DND-41 (cell line): ENCODE data around the gene CPSF4L.

Source experiments
- ATAC-seq: fragments of 200-7000 bp; cut with Tn5 transposase; 3 replicates; pipeline ENCODE4 v1.9.1; 2021; ENCODE audit warnings: low read depth; ENCODE audit not compliant: insufficient read depth
- DNase-seq: peaks from one replicate; pipeline ENCODE4 v3.0.0-alpha.2; 2020
- H2AFZ ChIP-seq: 2 replicates; pipeline ENCODE4 v1.6.0; 2012; ENCODE audit warnings: low read depth, low read length
- H3K27ac ChIP-seq: 2 replicates; pipeline ENCODE4 v1.5.1; 2012; ENCODE audit warnings: low read length, inconsistent platforms
- H3K27me3 ChIP-seq: fragments of 200-600 bp; sonication (generic); 2 replicates; pipeline ENCODE4 v1.6.0; 2012; ENCODE audit warnings: low read length, mild to moderate bottlenecking, inconsistent platforms; ENCODE audit not compliant: insufficient read depth, poor library complexity
- H3K36me3 ChIP-seq: 2 replicates; pipeline ENCODE4 v1.5.1; 2012; ENCODE audit warnings: low read length, inconsistent platforms; ENCODE audit not compliant: insufficient read depth
- H3K4me1 ChIP-seq: 2 replicates; pipeline ENCODE4 v1.5.1; 2012; ENCODE audit warnings: mild to moderate bottlenecking, low read length; ENCODE audit not compliant: insufficient read depth
- H3K4me2 ChIP-seq: 2 replicates; pipeline ENCODE4 v1.6.0; 2012; ENCODE audit warnings: mild to moderate bottlenecking, moderate library complexity, low read length, inconsistent platforms; ENCODE audit not compliant: insufficient read depth
- H3K4me3 ChIP-seq, 2 experiments: fragments of 200-600 bp in 1 of 2; shearing (Covaris generic) in 1 of 2; 2 replicates each; pipeline ENCODE4 v1.5.1; 2012 to 2016; ENCODE audit warnings: inconsistent platforms in 2 of 2, low read length in 2 of 2, mild to moderate bottlenecking in 2 of 2, low read depth in 1 of 2, moderate library complexity in 1 of 2
- H3K79me2 ChIP-seq: 2 replicates; pipeline ENCODE4 v1.6.0; 2012; ENCODE audit warnings: low read length, inconsistent platforms; ENCODE audit not compliant: insufficient read depth
- H3K9ac ChIP-seq: 2 replicates; pipeline ENCODE4 v1.6.0; 2012; ENCODE audit warnings: low read depth, mild to moderate bottlenecking, inconsistent platforms, low read length, moderate library complexity
- H3K9me3 ChIP-seq: 2 replicates; pipeline ENCODE4 v1.5.1; 2012; ENCODE audit warnings: low read length, moderate library complexity, mild to moderate bottlenecking, inconsistent platforms; ENCODE audit not compliant: insufficient read depth, severe bottlenecking
- H4K20me1 ChIP-seq: 2 replicates; pipeline ENCODE4 v1.6.0; 2012; ENCODE audit warnings: low read length; ENCODE audit not compliant: insufficient read depth
- EZH2 ChIP-seq: IDR thresholded peaks from 3 replicates; pipeline ENCODE4 v1.6.1; 2012; ENCODE audit warnings: borderline replicate concordance, low read depth, mild to moderate bottlenecking, moderate library complexity, low read length, inconsistent platforms; ENCODE audit not compliant: severe bottlenecking
- TF ChIP-seq, protein P1 (sequence below): IDR thresholded peaks from 2 replicates; pipeline ENCODE4 v1.5.1; 2012; ENCODE audit warnings: borderline replicate concordance, low read length, moderate library complexity, mild to moderate bottlenecking; ENCODE audit not compliant: poor library complexity, severe bottlenecking; ENCODE audit errors: extremely low read depth

The CPSF4L gene

GRCh38 chr17:73285603-73285908, 23.9 kb upstream of the CPSF4L start:
- Histone ChIP-seq H3K9ac (no peak overlapping the region), H4K20me1 (peaks cover 5% of the 10 kb centered on the region; the same call in 1 of the 2 replicates), H3K27me3 (no peaks in the 10 kb centered on the region), H3K9me3 (no peaks in the 10 kb centered on the region), H3K4me2 (no peak overlapping the region), H2AFZ (no peak overlapping the region), H3K36me3 (no peaks in the 10 kb centered on the region), H3K27ac (no peak overlapping the region), H3K4me1 (no peaks in the 10 kb centered on the region), H3K79me2 (no peaks in the 10 kb centered on the region), H3K4me3 (no peak overlapping the region)
- no peak for DNase-seq
- no peak for ATAC-seq
- TF ChIP-seq EZH2, result no peak
- TF ChIP-seq, protein P1, sequence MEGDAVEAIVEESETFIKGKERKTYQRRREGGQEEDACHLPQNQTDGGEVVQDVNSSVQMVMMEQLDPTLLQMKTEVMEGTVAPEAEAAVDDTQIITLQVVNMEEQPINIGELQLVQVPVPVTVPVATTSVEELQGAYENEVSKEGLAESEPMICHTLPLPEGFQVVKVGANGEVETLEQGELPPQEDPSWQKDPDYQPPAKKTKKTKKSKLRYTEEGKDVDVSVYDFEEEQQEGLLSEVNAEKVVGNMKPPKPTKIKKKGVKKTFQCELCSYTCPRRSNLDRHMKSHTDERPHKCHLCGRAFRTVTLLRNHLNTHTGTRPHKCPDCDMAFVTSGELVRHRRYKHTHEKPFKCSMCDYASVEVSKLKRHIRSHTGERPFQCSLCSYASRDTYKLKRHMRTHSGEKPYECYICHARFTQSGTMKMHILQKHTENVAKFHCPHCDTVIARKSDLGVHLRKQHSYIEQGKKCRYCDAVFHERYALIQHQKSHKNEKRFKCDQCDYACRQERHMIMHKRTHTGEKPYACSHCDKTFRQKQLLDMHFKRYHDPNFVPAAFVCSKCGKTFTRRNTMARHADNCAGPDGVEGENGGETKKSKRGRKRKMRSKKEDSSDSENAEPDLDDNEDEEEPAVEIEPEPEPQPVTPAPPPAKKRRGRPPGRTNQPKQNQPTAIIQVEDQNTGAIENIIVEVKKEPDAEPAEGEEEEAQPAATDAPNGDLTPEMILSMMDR, result no peak

DNA sequence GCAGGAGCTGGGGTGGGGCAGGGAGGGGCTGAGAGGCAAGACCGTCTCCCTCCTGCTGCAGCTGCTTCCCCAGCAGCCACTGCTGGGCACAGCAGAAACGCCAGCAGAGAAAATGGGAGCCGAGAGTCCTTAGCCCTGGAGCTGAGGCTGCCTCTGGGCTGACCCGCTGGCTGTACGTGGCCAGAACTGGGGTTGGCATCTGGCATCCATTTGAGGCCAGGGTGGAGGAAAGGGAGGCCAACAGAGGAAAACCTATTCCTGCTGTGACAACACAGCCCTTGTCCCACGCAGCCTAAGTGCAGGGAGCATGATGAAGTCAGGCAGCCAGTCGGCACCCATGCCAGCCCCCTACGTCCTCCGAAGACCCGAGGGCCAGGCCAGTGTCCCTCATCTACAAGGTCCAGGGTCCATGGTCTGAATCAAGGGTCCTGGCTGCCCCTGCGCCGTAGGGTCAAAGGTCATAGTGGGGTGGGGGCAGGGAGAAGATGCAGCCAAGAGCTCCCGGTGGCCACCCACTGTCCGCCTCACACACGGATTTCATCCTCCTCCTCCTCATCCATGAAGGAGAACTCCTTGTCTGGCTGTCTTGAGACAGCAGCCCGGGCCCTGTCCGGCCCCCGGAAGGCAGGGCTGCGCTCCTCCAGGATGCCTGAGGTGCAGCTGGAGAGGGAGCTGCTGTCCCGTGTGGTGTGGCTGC, 23.4 kb upstream of the CPSF4L start:
- peaks cover 5% of the 10 kb centered on the region; the same call in 1 of the 2 replicates for H4K20me1 ChIP-seq

DNA sequence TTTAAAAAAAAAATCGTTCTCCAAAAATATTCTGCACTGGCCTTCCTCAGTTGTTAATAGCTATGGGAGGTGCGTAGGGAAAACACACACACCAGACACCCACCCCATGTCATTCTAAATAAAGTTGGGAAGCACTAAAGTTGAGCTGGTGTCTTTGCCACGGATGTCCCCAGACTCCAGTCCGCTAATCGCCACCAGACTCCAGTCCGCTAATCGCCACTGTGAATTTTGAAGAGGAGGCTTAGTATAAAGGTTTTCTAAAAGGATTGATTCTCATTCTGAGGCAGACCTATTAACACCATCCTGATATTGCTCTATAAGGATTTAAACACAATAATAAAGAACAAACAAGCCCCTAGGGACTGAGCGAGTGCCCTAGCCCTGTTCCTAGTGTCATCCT, 22.7 kb upstream of the CPSF4L start:
- no peaks in the 10 kb centered on the region for H3K27me3 ChIP-seq
- H4K20me1 ChIP-seq, result peaks cover 5% of the 10 kb centered on the region; the same call in 1 of the 2 replicates
- no peaks in the 10 kb centered on the region for H3K79me2 ChIP-seq
- no peaks in the 10 kb centered on the region for H3K36me3 ChIP-seq
- H3K4me2 ChIP-seq, result no peak overlapping the region
- H2AFZ ChIP-seq, result no peak overlapping the region
- no peak for DNase-seq
- H3K4me1 ChIP-seq, result no peaks in the 10 kb centered on the region
- no peak overlapping the region for H3K27ac ChIP-seq
- TF ChIP-seq, protein P1, result no peak
- TF ChIP-seq EZH2, result no peak
- no peak overlapping the region for H3K9ac ChIP-seq
- H3K4me3 ChIP-seq, result no peak overlapping the region
- ATAC-seq, result no peak
- H3K9me3 ChIP-seq, result no peaks in the 10 kb centered on the region

More for the DNA sequence above, 23.4 kb upstream of the CPSF4L start:
- H3K36me3 ChIP-seq, result no peaks in the 10 kb centered on the region
- ATAC-seq (no peak), DNase-seq (no peak)
- no peaks in the 10 kb centered on the region for H3K4me1 ChIP-seq
- TF ChIP-seq, protein P1, result no peak
- no peak for TF ChIP-seq EZH2
- no peak overlapping the region for H3K4me3 ChIP-seq
- no peaks in the 10 kb centered on the region for H3K27me3 ChIP-seq
- H3K9ac ChIP-seq, result no peak overlapping the region
- H3K79me2 ChIP-seq, result no peaks in the 10 kb centered on the region
- no peak overlapping the region for H3K4me2 ChIP-seq
- H2AFZ ChIP-seq, result no peak overlapping the region
- H3K27ac ChIP-seq, result no peak overlapping the region
- no peaks in the 10 kb centered on the region for H3K9me3 ChIP-seq
